Peyer's patch (tissue), 4 donors: ENCODE results near the gene CENPW.

Experiments
- POLR2A ChIP-seq, 2 donors: fragments of 450-650 bp; IDR thresholded peaks; one replicate each; pipeline ENCODE4 v1.5.1; 2017; ENCODE audit warnings: antibody characterized with exemption in 2 of 2, mild to moderate bottlenecking in 2 of 2, moderate library complexity in 2 of 2
- TF ChIP-seq, protein P1 (sequence below), 6 experiments: fragments of 450-650 bp in 4 of 6; fragments of 200-600 bp in 2 of 6; sonication (generic) in 1 of 6; IDR thresholded peaks; one replicate each; pipeline ENCODE4 v1.5.1; 2017 to 2019; ENCODE audit warnings: antibody characterized with exemption in 6 of 6, mild to moderate bottlenecking in 3 of 6, moderate library complexity in 1 of 6

DNA sequence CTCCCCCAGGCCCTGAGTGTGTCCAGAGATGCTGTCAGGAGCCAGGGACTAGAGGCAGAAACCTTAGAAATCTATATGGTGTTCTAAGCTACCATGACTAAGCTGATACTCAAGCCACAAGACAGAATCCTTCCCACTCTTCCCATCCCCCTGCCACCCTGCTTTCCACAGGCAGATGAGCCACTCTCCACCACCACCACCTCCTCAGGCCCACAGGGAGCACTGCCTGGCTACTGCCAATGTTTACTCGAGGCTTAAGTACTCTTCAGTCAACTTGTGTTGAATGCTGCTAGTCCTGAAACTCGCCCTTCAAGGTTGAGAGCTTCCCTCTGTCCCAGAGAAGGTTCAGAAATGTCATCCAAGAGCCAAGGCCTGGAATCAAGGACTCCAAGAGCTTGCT, 56.2 kb downstream of the CENPW start:
- TF ChIP-seq, protein P1, sequence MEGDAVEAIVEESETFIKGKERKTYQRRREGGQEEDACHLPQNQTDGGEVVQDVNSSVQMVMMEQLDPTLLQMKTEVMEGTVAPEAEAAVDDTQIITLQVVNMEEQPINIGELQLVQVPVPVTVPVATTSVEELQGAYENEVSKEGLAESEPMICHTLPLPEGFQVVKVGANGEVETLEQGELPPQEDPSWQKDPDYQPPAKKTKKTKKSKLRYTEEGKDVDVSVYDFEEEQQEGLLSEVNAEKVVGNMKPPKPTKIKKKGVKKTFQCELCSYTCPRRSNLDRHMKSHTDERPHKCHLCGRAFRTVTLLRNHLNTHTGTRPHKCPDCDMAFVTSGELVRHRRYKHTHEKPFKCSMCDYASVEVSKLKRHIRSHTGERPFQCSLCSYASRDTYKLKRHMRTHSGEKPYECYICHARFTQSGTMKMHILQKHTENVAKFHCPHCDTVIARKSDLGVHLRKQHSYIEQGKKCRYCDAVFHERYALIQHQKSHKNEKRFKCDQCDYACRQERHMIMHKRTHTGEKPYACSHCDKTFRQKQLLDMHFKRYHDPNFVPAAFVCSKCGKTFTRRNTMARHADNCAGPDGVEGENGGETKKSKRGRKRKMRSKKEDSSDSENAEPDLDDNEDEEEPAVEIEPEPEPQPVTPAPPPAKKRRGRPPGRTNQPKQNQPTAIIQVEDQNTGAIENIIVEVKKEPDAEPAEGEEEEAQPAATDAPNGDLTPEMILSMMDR (IDR thresholded peaks at IDR 0.05), result no peak
- no peak for TF ChIP-seq POLR2A (IDR thresholded peaks at IDR 0.05)
